Measurements from ENCODE around the gene PLAC8. TPM values are rescaled to one million over a fixed set of nuclear protein-coding genes. Genes with fewer than 3 reads are reported as not detected.
"Not testable (repeated sequence)": the region's sequence is repeated elsewhere in the genome, so short reads cannot be mapped to it uniquely, and the experiment has no call there.

PLAC8 gene
- polyA plus RNA-seq, 3 donors = 114 to 626 (median 170) TPM

DNA sequence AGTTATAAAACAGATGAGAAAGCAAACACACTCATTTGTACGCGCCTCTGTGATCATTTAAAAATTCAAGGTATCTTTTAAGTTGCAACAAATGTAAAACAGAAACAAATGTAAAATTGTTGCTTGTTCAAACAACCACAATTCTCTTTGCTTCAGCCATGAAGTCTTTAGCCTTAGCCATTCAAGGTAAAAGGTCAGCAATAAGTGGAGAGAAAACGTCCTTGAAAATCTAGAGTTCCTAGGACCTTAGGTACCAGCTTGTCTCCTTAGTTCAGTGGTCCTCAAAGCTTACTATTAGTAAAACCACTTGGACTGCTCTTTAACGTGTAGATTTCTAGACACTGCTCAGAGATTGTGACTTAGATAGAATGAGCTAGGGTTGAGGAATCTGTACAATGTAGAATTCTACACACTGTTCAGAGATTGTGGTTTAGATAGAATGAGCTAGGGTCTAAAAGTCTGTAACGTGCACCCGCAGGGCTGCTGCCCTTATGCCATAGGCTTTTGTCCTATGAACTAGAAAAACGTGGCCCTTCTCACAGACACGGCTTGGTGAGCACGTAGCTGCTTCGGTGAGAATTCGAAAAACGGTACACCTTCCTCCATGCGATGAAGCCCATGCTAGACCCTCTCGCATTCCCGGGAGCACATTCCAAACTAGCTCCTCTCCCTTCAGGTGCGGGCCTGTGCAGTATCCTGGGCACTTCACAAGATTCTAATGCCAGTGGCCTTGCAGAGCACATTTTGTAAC, 1.7 kb downstream of the PLAC8 start:
- H2AFZ ChIP-seq (ENCODE audit: insufficient read depth, low read depth, low read length, poor library complexity, severe bottlenecking) = peak overlapping the region; percentile 85
- peak overlapping the region; percentile 87 to 88 for H3K27ac ChIP-seq (ENCODE audit: low read depth in 1 of 2, low read length in 2 of 2)
- peaks cover 0 to 8% of the 10 kb centered on the region in 2 donors for H3K36me3 Mint-ChIP-seq
- H3K27me3 Mint-ChIP-seq (ENCODE audit: low read depth in 3 of 3) = peaks cover 0 to 4% (median 0%) of the 10 kb centered on the region in 3 donors
- no peaks in the 10 kb centered on the region for H4K20me1 ChIP-seq (ENCODE audit: insufficient read depth, low read length)
- H3K9me3 ChIP-seq (replicated peaks in 1 of 2; ENCODE audit: control insufficient read depth in 1 of 2, insufficient read depth in 1 of 2, low read length in 2 of 2) = no peaks in the 10 kb centered on the region
- H3K4me1 ChIP-seq (ENCODE audit: control insufficient read depth in 1 of 2, insufficient read depth in 2 of 2, low read length in 2 of 2) = peaks cover 60 to 75% of the 10 kb centered on the region in 2 donors
- no peak for DNase-seq
- H3K9me3 Mint-ChIP-seq = no peaks in the 10 kb centered on the region
- no peaks in the 10 kb centered on the region for H3K27me3 ChIP-seq (ENCODE audit: control insufficient read depth in 2 of 2, insufficient read depth in 2 of 2, low read length in 2 of 2)
- peaks cover 56% of the 10 kb centered on the region for H3K4me1 Mint-ChIP-seq
- H3K4me3 Mint-ChIP-seq = peak overlapping the region; percentile 84 to 92
- TF ChIP-seq, protein P1, sequence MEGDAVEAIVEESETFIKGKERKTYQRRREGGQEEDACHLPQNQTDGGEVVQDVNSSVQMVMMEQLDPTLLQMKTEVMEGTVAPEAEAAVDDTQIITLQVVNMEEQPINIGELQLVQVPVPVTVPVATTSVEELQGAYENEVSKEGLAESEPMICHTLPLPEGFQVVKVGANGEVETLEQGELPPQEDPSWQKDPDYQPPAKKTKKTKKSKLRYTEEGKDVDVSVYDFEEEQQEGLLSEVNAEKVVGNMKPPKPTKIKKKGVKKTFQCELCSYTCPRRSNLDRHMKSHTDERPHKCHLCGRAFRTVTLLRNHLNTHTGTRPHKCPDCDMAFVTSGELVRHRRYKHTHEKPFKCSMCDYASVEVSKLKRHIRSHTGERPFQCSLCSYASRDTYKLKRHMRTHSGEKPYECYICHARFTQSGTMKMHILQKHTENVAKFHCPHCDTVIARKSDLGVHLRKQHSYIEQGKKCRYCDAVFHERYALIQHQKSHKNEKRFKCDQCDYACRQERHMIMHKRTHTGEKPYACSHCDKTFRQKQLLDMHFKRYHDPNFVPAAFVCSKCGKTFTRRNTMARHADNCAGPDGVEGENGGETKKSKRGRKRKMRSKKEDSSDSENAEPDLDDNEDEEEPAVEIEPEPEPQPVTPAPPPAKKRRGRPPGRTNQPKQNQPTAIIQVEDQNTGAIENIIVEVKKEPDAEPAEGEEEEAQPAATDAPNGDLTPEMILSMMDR (IDR thresholded peaks at IDR 0.05) = no peak
- H3K4me3 ChIP-seq (replicated peaks in 1 of 3; ENCODE audit: low read depth in 2 of 3, low read length in 3 of 3) = peak overlapping the region; percentile 58 to 90 (median 85)
- H3K79me2 ChIP-seq (ENCODE audit: insufficient read depth, low read length) = peaks cover 88% of the 10 kb centered on the region
- intact Hi-C loops (cut with micrococcal nuclease) = loop anchor here in 1 of 2 donors (2.0 to 5.0 kb wide), 2 partner anchors 14 to 84 kb away; no protein-coding TSS in a partner anchor
- peak overlapping the region; percentile 81 to 95 (median 86) for H3K27ac Mint-ChIP-seq
- H3K4me2 ChIP-seq (replicated peaks; ENCODE audit: extremely low read depth, low read length, poor library complexity, severe bottlenecking) = peak overlapping the region; percentile 87
- WGBS (ENCODE audit: insufficient coverage) = 0% methylated on average over 10 of the region's 16 CpGs
- H3K36me3 ChIP-seq (replicated peaks in 1 of 2; ENCODE audit: control insufficient read depth in 1 of 2, insufficient read depth in 2 of 2, low read length in 2 of 2) = no peaks in the 10 kb centered on the region
- peak overlapping the region; percentile 58 for H3K9ac ChIP-seq (ENCODE audit: insufficient read depth, low read length, poor library complexity, severe bottlenecking)

GRCh38 chr4:83112231-83112630, 2.3 kb downstream of the PLAC8 start:
- WGBS (ENCODE audit: insufficient coverage) = no CpG with 5 or more reads among the region's 2 CpGs
- Histone ChIP-seq H3K9me3 (replicated peaks in 1 of 2; ENCODE audit: control insufficient read depth in 1 of 2, insufficient read depth in 1 of 2, low read length in 2 of 2) (no peaks in the 10 kb centered on the region), H3K27me3 (ENCODE audit: control insufficient read depth in 2 of 2, insufficient read depth in 2 of 2, low read length in 2 of 2) (no peaks in the 10 kb centered on the region), H3K4me3 (replicated peaks in 1 of 3; ENCODE audit: low read depth in 2 of 3, low read length in 3 of 3) (peak overlapping the region; percentile 58 to 90 (median 85)), H3K79me2 (ENCODE audit: insufficient read depth, low read length) (peaks cover 91% of the 10 kb centered on the region), H3K36me3 (replicated peaks in 1 of 2; ENCODE audit: control insufficient read depth in 1 of 2, insufficient read depth in 2 of 2, low read length in 2 of 2) (no peaks in the 10 kb centered on the region), H3K9ac (ENCODE audit: insufficient read depth, low read length, poor library complexity, severe bottlenecking) (peak overlapping the region; percentile 58), H3K27ac (ENCODE audit: low read depth in 1 of 2, low read length in 2 of 2) (peak overlapping the region; percentile 66 to 87), H4K20me1 (ENCODE audit: insufficient read depth, low read length) (no peaks in the 10 kb centered on the region), H3K4me1 (ENCODE audit: control insufficient read depth in 1 of 2, insufficient read depth in 2 of 2, low read length in 2 of 2) (peaks cover 61 to 74% of the 10 kb centered on the region in 2 donors), H3K4me2 (replicated peaks; ENCODE audit: extremely low read depth, low read length, poor library complexity, severe bottlenecking) (peak overlapping the region; percentile 87), H2AFZ (ENCODE audit: insufficient read depth, low read depth, low read length, poor library complexity, severe bottlenecking) (peak overlapping the region; percentile 85)
- Mint-ChIP-seq H3K36me3 (peaks cover 0 to 9% of the 10 kb centered on the region in 2 donors), H3K27ac (peak overlapping the region; percentile 81 to 95 (median 86)), H3K4me3 (peak overlapping the region; percentile 84 to 92), H3K9me3 (no peaks in the 10 kb centered on the region), H3K4me1 (peaks cover 56% of the 10 kb centered on the region), H3K27me3 (ENCODE audit: low read depth in 3 of 3) (peaks cover 0 to 4% (median 0%) of the 10 kb centered on the region in 3 donors)
- TF ChIP-seq, protein P1 (IDR thresholded peaks at IDR 0.05) = no peak
- intact Hi-C loops (cut with micrococcal nuclease) = loop anchor here in 1 of 2 donors (2.0 to 5.0 kb wide), 2 partner anchors 15 to 85 kb away; no protein-coding TSS in a partner anchor
- peak; percentile 56 to 82 (median 76) for DNase-seq

GRCh38 chr4:83111751-83112141, 2.8 kb downstream of the PLAC8 start:
- not testable (repeated sequence) for DNase-seq; H3K9me3 ChIP-seq (replicated peaks in 1 of 2; ENCODE audit: control insufficient read depth in 1 of 2, insufficient read depth in 1 of 2, low read length in 2 of 2); H3K36me3 ChIP-seq (replicated peaks in 1 of 2; ENCODE audit: control insufficient read depth in 1 of 2, insufficient read depth in 2 of 2, low read length in 2 of 2); H3K9ac ChIP-seq (ENCODE audit: insufficient read depth, low read length, poor library complexity, severe bottlenecking); H3K9me3 Mint-ChIP-seq; H3K27me3 Mint-ChIP-seq (ENCODE audit: low read depth in 3 of 3); H4K20me1 ChIP-seq (ENCODE audit: insufficient read depth, low read length); H2AFZ ChIP-seq (ENCODE audit: insufficient read depth, low read depth, low read length, poor library complexity, severe bottlenecking); H3K27me3 ChIP-seq (ENCODE audit: control insufficient read depth in 2 of 2, insufficient read depth in 2 of 2, low read length in 2 of 2)
- Histone ChIP-seq H3K4me2 (replicated peaks; ENCODE audit: extremely low read depth, low read length, poor library complexity, severe bottlenecking) (peak overlapping the region; percentile 86), H3K4me3 (replicated peaks in 1 of 3; ENCODE audit: low read depth in 2 of 3, low read length in 3 of 3) (peak overlapping the region; percentile 58 to 90 (median 85)), H3K79me2 (ENCODE audit: insufficient read depth, low read length) (peaks cover 96% of the 10 kb centered on the region), H3K4me1 (ENCODE audit: control insufficient read depth in 1 of 2, insufficient read depth in 2 of 2, low read length in 2 of 2) (peaks cover 61 to 74% of the 10 kb centered on the region in 2 donors), H3K27ac (ENCODE audit: low read depth in 1 of 2, low read length in 2 of 2) (peak overlapping the region; percentile 66 to 87)
- intact Hi-C loops (cut with micrococcal nuclease) = loop anchor here in 1 of 2 donors (2.0 to 5.0 kb wide), 2 partner anchors 15 to 86 kb away; no protein-coding TSS in a partner anchor
- WGBS (ENCODE audit: insufficient coverage) = no CpG with 5 or more reads among the region's 7 CpGs
- peaks cover 57% of the 10 kb centered on the region for H3K4me1 Mint-ChIP-seq
- peak overlapping the region; percentile 69 to 78 for H3K4me3 Mint-ChIP-seq
- H3K27ac Mint-ChIP-seq = peak overlapping the region; percentile 83 to 93 (median 91)
- peaks cover 0 to 14% of the 10 kb centered on the region in 2 donors for H3K36me3 Mint-ChIP-seq

All from CD14-positive monocyte (primary cell).